ENCODE data around the gene ARHGAP10. TPM values are rescaled to one million over a fixed set of nuclear protein-coding genes. Genes with fewer than 3 reads are reported as not detected.
A peak's percentile ranks its signal among the peaks of the same experiment; 100 is the strongest.

The ARHGAP10 gene
- total RNA-seq, 1 experiment from 2014 or later: 36.6 TPM

DNA sequence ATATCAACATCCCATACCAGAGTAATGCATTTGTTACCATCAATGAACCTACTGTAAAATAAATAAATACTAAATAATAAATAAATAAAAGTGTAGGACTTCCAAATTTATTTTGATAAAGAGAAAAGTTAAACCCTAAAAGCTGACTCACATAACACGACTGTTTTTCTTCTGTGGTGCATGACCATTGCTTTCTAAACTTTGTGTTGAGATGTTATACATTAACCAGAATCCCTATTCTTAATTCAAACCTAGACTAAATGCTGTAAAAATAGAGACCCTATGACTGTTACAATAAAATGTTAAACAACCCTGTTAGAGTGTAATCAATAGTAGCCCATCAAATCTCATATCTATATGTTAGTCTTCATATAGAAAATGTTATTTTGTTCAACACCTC is 27.0 kb upstream of the ARHGAP10 start:
- ChIA-PET CTCF (no interaction called here), POLR2A (no interaction called here)
- intact Hi-C loops (cut with micrococcal nuclease; ENCODE audit: unreplicated experiment): no loop called here
- TF ChIP-seq, protein P1, sequence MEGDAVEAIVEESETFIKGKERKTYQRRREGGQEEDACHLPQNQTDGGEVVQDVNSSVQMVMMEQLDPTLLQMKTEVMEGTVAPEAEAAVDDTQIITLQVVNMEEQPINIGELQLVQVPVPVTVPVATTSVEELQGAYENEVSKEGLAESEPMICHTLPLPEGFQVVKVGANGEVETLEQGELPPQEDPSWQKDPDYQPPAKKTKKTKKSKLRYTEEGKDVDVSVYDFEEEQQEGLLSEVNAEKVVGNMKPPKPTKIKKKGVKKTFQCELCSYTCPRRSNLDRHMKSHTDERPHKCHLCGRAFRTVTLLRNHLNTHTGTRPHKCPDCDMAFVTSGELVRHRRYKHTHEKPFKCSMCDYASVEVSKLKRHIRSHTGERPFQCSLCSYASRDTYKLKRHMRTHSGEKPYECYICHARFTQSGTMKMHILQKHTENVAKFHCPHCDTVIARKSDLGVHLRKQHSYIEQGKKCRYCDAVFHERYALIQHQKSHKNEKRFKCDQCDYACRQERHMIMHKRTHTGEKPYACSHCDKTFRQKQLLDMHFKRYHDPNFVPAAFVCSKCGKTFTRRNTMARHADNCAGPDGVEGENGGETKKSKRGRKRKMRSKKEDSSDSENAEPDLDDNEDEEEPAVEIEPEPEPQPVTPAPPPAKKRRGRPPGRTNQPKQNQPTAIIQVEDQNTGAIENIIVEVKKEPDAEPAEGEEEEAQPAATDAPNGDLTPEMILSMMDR (IDR thresholded peaks at IDR 0.05; ENCODE audit: insufficient read depth in 1 of 2, low read depth in 1 of 2, low read length in 1 of 2, severe bottlenecking in 1 of 2, unreplicated experiment in 1 of 2): no peak
- Mint-ChIP-seq H3K36me3 (ENCODE audit: insufficient read depth, unreplicated experiment) (peaks cover 5% of the 10 kb centered on the region), H3K9me3 (ENCODE audit: unreplicated experiment) (no peaks in the 10 kb centered on the region), H3K27ac (ENCODE audit: unreplicated experiment) (no peak overlapping the region), H3K4me1 (ENCODE audit: low read depth, unreplicated experiment) (peaks cover 7% of the 10 kb centered on the region), H3K27me3 (ENCODE audit: insufficient read depth, unreplicated experiment) (no peaks in the 10 kb centered on the region), H3K4me3 (ENCODE audit: unreplicated experiment) (no peak overlapping the region)
- Histone ChIP-seq H3K27me3 (replicated peaks; ENCODE audit: control insufficient read depth, insufficient read depth, low read length) (no peaks in the 10 kb centered on the region), H3K9me3 (no peaks in the 10 kb centered on the region), H3K4me3 (ENCODE audit: low read depth, low read length) (no peak overlapping the region), H3K4me1 (no peaks in the 10 kb centered on the region), H3K36me3 (ENCODE audit: control insufficient read depth, insufficient read depth, low read length) (no peaks in the 10 kb centered on the region)
- DNase-seq: no peak
- no TSS peak for BruUV-seq (replicated peaks)

DNA sequence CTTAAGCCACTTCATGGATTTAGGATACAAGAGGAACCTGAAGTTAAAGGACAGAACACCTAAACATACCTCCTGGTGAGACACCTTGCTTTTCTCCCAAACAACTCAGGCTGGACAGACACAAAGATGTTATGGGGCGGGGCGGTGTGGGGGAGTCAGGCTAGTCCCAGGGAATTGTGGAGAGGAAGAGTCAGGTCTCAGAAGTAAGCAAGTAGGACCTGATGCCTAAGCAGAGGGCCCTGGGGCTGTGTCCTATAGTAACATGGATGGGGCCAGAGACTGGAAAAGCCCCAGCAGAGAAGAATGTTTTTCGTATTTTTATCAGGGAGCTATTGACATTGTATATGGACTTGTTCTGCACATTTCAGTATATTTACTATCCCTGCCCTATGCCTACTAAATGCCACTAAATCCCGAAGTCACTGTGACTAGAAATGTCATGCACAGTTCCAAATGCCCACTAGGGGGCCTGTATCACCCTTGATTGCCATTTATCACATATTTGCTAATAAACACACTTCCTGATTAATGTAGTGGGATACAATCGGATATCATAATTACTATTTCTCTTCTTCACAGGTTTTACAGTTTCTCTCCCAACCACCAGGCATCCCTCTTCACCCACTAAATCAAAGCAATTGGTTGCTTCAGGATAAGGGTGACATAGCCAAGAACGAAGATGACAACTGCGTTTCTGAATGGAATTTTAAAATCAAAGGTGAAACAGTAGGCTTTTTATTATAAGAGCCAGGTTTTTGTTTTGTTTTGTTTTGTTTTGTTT is 23.8 kb upstream of the ARHGAP10 start:
- Histone ChIP-seq H3K27me3 (replicated peaks; ENCODE audit: control insufficient read depth, insufficient read depth, low read length) (no peaks in the 10 kb centered on the region), H3K4me3 (ENCODE audit: low read depth, low read length) (no peak overlapping the region), H3K4me1 (no peaks in the 10 kb centered on the region), H3K9me3 (no peaks in the 10 kb centered on the region), H3K36me3 (ENCODE audit: control insufficient read depth, insufficient read depth, low read length) (no peaks in the 10 kb centered on the region)
- CTCF ChIA-PET: interaction anchor here (0.9 to 1.9 kb wide), 2 partner anchors 24 to 159 kb away, joined by 3 to 11 read pairs; partner anchors contain the start of gene PRMT9
- no peak overlapping the region for H3K4me3 Mint-ChIP-seq (ENCODE audit: unreplicated experiment)
- peaks cover 5% of the 10 kb centered on the region for H3K36me3 Mint-ChIP-seq (ENCODE audit: insufficient read depth, unreplicated experiment)
- no peaks in the 10 kb centered on the region for H3K27me3 Mint-ChIP-seq (ENCODE audit: insufficient read depth, unreplicated experiment)
- H3K9me3 Mint-ChIP-seq (ENCODE audit: unreplicated experiment): no peaks in the 10 kb centered on the region
- intact Hi-C loops (cut with micrococcal nuclease; ENCODE audit: unreplicated experiment): loop anchor here (1.0 kb wide), 2 partner anchors 23 to 158 kb away; no protein-coding TSS in a partner anchor
- H3K27ac Mint-ChIP-seq (ENCODE audit: unreplicated experiment): no peak overlapping the region
- no TSS peak for BruUV-seq (replicated peaks)
- TF ChIP-seq, protein P1 (IDR thresholded peaks at IDR 0.05; ENCODE audit: insufficient read depth in 1 of 2, low read depth in 1 of 2, low read length in 1 of 2, severe bottlenecking in 1 of 2, unreplicated experiment in 1 of 2): peak; percentile 71 to 81
- POLR2A ChIA-PET: no interaction called here
- DNase-seq: peak in 1 of 2 experiments; percentile 56
- H3K4me1 Mint-ChIP-seq (ENCODE audit: low read depth, unreplicated experiment): peaks cover 7% of the 10 kb centered on the region

DNA sequence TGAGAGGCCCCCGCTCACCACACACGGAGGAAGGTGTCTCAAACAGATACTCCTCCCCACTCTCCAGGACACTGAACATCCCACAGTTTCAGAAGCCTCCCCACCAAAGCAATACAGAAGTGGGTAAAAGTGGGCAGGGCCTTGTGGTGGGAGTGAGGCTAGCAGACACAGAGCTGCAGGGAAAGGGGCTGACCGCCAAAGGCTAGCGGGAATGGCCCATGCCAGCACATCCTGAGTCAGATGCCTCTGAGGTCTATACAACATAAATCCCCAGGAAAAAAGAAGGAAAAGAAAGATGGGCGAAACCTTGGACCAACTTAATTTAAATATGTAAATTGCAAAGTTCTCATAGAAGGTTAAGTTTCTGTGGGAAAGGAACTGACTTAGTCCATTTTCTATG is 21.9 kb upstream of the ARHGAP10 start:
- H3K4me1 Mint-ChIP-seq (ENCODE audit: low read depth, unreplicated experiment): peaks cover 7% of the 10 kb centered on the region
- Histone ChIP-seq H3K4me3 (ENCODE audit: low read depth, low read length) (no peak overlapping the region), H3K9me3 (no peaks in the 10 kb centered on the region), H3K4me1 (no peaks in the 10 kb centered on the region), H3K27me3 (replicated peaks; ENCODE audit: control insufficient read depth, insufficient read depth, low read length) (no peaks in the 10 kb centered on the region), H3K36me3 (ENCODE audit: control insufficient read depth, insufficient read depth, low read length) (no peaks in the 10 kb centered on the region)
- CTCF ChIA-PET: interaction anchor here (1.9 kb wide), 1 partner anchor 157 kb away, joined by 11 read pairs; no protein-coding TSS in a partner anchor
- POLR2A ChIA-PET: no interaction called here
- no peak overlapping the region for H3K4me3 Mint-ChIP-seq (ENCODE audit: unreplicated experiment)
- DNase-seq: no peak
- no peak overlapping the region for H3K27ac Mint-ChIP-seq (ENCODE audit: unreplicated experiment)
- H3K27me3 Mint-ChIP-seq (ENCODE audit: insufficient read depth, unreplicated experiment): no peaks in the 10 kb centered on the region
- TF ChIP-seq, protein P1 (IDR thresholded peaks at IDR 0.05; ENCODE audit: insufficient read depth in 1 of 2, low read depth in 1 of 2, low read length in 1 of 2, severe bottlenecking in 1 of 2, unreplicated experiment in 1 of 2): no peak
- intact Hi-C loops (cut with micrococcal nuclease; ENCODE audit: unreplicated experiment): no loop called here
- peaks cover 5% of the 10 kb centered on the region for H3K36me3 Mint-ChIP-seq (ENCODE audit: insufficient read depth, unreplicated experiment)
- no TSS peak for BruUV-seq (replicated peaks)
- H3K9me3 Mint-ChIP-seq (ENCODE audit: unreplicated experiment): no peaks in the 10 kb centered on the region
